Activated effector memory CD4-positive, alpha-beta T cell treated with anti-CD3 and anti-CD28 coated beads, Interleukin-2, amount 50 U/mL, for 16 hours (primary cell): Measurements from ENCODE around the gene CLDN18.

Experiments used
- DNase-seq: peaks from one replicate; pipeline ENCODE4 v3.0.0-alpha.2; 2020

Gene CLDN18

GRCh38 chr3:138027821-138028220, 17.9 kb downstream of the CLDN18 start:
- DNase-seq: no peak

- no peak for DNase-seq
Observed at GRCh38 chr3:138030734-138031280, 20.8 kb downstream of the CLDN18 start.

GRCh38 chr3:138031536-138031935, 21.6 kb downstream of the CLDN18 start:
- DNase-seq: no peak

GRCh38 chr3:138032567-138032966, 22.6 kb downstream of the CLDN18 start:
- no peak for DNase-seq

GRCh38 chr3:138033202-138033691, 23.3 kb downstream of the CLDN18 start:
- DNase-seq: no peak

GRCh38 chr3:138034918-138035317, 25.0 kb downstream of the CLDN18 start:
- DNase-seq: no peak

GRCh38 chr3:138036572-138036971, 26.6 kb downstream of the CLDN18 start:
- no peak for DNase-seq

GRCh38 chr3:138038725-138039462, 28.9 kb downstream of the CLDN18 start:
- no peak for DNase-seq

GRCh38 chr3:138042043-138042442, 32.1 kb downstream of the CLDN18 start:
- DNase-seq: no peak

GRCh38 chr3:138043266-138044029, 33.5 kb downstream of the CLDN18 start:
- no peak for DNase-seq

GRCh38 chr3:138046085-138046484, 36.1 kb downstream of the CLDN18 start:
- DNase-seq: no peak

GRCh38 chr3:138046955-138047354, 37.0 kb downstream of the CLDN18 start:
- DNase-seq: no peak

- no peak for DNase-seq
Observed at GRCh38 chr3:138047596-138048158, 37.7 kb downstream of the CLDN18 start.

GRCh38 chr3:138049157-138049919, 39.4 kb downstream of the CLDN18 start:
- DNase-seq: no peak

- no peak for DNase-seq
Observed at GRCh38 chr3:138051947-138052802, 42.2 kb downstream of the CLDN18 start.

- DNase-seq: no peak
Observed at GRCh38 chr3:138054057-138054456, 44.1 kb downstream of the CLDN18 start.

- DNase-seq: no peak
Observed at GRCh38 chr3:138057384-138057783, 47.4 kb downstream of the CLDN18 start.

GRCh38 chr3:138059261-138059660, 49.3 kb downstream of the CLDN18 start:
- DNase-seq: no peak

GRCh38 chr3:138060792-138061191, 50.8 kb downstream of the CLDN18 start:
- no peak for DNase-seq

GRCh38 chr3:138062037-138062436, 52.1 kb downstream of the CLDN18 start:
- DNase-seq: no peak

- DNase-seq: no peak
Observed at GRCh38 chr3:138062626-138063025, 52.7 kb downstream of the CLDN18 start.

GRCh38 chr3:138063416-138063815, 53.5 kb downstream of the CLDN18 start:
- DNase-seq: no peak
